Measurements from ENCODE around the gene C19orf81. TPM values are rescaled to one million over a fixed set of nuclear protein-coding genes. Genes with fewer than 3 reads are reported as not detected.

The C19orf81 gene
- total RNA-seq, 2 experiments from 2014 or later = 1.5 to 3.2 TPM

DNA sequence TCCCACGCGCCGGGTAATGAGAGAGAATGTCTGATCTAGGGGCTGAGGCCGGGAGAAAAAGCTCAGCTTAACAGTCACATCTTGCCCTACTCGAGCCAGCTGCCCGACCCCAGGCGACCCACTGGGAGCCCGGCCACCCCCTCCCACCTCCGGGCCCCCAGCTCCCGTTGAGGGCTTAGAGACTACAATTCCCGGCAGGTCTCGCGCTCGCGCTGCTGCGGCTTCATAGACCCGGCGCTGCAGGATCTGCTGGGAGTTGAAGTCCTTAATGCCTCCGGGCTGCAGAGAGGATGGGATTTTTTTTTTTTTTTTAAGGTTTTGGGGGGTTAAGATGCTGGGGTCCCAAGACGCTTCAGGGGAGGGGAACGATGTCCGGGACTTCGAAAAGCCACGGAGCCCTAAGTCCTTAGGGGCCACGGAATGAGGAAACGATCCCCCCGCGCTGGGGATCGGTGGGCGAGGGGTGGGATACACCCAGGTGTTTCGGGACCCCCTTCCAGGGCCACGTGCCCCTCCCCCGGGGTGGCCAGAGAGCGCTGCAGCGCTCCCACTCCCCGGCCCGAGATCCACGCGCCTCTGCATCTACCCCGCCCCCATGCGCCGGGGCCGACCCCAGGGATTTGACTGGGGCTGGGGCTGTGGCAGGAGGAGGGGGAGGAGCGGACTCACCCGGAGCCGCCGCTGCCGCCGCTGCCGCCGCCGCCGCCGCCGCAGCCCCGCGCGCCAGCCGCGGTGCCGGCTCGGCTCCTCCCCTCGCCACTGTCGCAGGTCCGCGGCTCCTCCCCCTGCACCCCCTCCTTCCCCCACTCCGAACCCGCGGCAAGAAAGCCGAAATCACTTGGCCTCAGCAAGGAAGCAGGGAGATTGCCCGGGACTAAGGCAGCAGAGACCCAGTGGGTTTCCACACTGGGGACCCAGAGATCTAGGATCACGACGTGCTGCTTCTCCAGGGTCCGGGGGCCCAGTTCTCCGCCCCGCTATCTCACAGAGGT is 9.8 kb upstream of the C19orf81 start, which contains the start of gene SYT3:
Gene SYT3 (minus strand): TSS at position 761 of the 992 bp plus-strand sequence. CDS start 2,470 bp downstream, outside the sequence.
- Mint-ChIP-seq H3K27ac (no peak within 1 kb of the TSS), H3K4me1 (ENCODE audit: low read depth) (no peaks in the 10 kb centered on the region), H3K27me3 (peaks cover 37% of the 10 kb centered on the region), H3K9me3 (peaks cover 7% of the 10 kb centered on the region), H3K4me3 (peak within 1 kb of the TSS; percentile 58), H3K36me3 (ENCODE audit: low read depth) (peaks cover 2% of the 10 kb centered on the region)
- POLR2A ChIA-PET = no interaction called here
- CTCF ChIA-PET = no interaction called here
- peak; percentile 52 for DNase-seq
- ATAC-seq = peak; percentile 88
- TF ChIP-seq, protein P1, sequence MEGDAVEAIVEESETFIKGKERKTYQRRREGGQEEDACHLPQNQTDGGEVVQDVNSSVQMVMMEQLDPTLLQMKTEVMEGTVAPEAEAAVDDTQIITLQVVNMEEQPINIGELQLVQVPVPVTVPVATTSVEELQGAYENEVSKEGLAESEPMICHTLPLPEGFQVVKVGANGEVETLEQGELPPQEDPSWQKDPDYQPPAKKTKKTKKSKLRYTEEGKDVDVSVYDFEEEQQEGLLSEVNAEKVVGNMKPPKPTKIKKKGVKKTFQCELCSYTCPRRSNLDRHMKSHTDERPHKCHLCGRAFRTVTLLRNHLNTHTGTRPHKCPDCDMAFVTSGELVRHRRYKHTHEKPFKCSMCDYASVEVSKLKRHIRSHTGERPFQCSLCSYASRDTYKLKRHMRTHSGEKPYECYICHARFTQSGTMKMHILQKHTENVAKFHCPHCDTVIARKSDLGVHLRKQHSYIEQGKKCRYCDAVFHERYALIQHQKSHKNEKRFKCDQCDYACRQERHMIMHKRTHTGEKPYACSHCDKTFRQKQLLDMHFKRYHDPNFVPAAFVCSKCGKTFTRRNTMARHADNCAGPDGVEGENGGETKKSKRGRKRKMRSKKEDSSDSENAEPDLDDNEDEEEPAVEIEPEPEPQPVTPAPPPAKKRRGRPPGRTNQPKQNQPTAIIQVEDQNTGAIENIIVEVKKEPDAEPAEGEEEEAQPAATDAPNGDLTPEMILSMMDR (IDR thresholded peaks at IDR 0.05) = no peak
- intact Hi-C loops (cut with micrococcal nuclease) = no loop called here

DNA sequence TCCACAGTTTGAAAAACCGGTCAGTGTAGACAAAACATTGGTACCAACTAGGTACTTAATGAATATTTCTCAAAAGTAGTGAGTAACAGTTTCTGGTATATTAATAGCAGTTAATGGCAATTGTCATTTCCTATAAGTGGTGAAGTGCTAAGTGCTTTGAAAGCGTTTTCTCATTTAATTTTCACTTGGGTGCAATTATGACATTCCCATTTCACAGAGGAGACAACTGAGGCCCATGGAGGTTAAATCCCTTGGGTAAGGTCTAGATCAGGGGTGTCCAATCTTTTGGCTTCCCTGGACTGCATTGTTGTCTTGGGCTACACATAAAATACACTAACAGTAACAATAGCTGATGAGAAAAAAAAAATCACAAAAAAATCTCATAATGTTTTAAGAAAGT is 8.9 kb upstream of the C19orf81 start:
- ATAC-seq (no peak), DNase-seq (no peak)
- Mint-ChIP-seq H3K27ac (no peak overlapping the region), H3K36me3 (ENCODE audit: low read depth) (no peaks in the 10 kb centered on the region), H3K27me3 (peaks cover 37% of the 10 kb centered on the region), H3K4me1 (ENCODE audit: low read depth) (no peaks in the 10 kb centered on the region), H3K9me3 (peaks cover 4% of the 10 kb centered on the region), H3K4me3 (no peak overlapping the region)
- TF ChIP-seq, protein P1 (IDR thresholded peaks at IDR 0.05) = no peak
- intact Hi-C loops (cut with micrococcal nuclease) = no loop called here
- CTCF ChIA-PET = no interaction called here
- POLR2A ChIA-PET = no interaction called here

DNA sequence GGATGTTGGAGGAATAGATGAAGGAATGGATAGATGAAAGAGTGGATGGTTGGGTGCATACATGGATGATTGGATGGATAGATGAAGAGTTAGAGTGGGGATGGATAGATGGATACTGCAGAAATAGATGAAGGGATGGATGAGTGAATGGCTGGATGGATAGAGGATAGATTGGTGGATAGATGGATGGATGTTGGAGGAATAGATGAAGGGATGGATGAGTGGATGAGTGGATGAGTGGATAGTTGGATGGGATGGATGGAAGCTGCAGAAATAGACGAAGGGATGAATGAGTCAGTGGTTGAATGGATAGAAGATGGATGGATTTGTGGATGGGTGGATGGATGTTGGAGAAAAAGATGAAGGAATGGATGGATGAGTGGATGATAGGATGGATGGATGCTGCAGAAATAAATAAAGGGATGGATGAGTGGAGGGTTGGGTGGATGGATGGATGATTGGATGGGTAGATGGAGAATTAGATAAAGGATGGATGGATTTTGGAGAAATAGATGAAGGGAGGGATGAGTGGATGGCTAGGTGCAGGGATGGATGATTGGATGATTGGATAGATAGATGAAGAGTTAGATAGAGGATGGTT is 4.8 kb upstream of the C19orf81 start:
- Mint-ChIP-seq H3K4me1 (ENCODE audit: low read depth) (no peaks in the 10 kb centered on the region), H3K36me3 (ENCODE audit: low read depth) (no peaks in the 10 kb centered on the region), H3K4me3 (no peak overlapping the region), H3K9me3 (no peaks in the 10 kb centered on the region), H3K27ac (no peak overlapping the region), H3K27me3 (peaks cover 20% of the 10 kb centered on the region)
- POLR2A ChIA-PET = no interaction called here
- CTCF ChIA-PET = no interaction called here
- DNase-seq (no peak), ATAC-seq (no peak)
- intact Hi-C loops (cut with micrococcal nuclease) = no loop called here
- TF ChIP-seq, protein P1 (IDR thresholded peaks at IDR 0.05) = no peak

DNA sequence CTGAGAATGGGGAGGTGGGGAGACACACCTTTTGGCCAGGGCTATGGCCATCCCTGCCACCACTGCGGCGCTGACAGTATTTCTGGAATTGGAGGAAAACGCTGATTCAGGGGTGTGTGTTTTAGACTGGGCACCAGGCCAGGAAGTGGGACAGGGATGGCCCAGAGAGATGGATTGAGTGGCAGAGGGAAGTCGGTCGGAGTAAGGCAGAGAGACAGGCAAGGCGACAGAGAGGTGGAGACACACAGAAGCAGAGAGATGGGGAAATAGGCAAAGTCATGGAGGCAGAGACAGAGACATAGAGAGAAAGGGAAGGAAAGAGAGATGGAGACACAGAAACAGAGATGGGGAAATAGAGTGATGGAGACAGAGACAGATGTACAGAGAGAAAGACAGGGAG is 4.1 kb upstream of the C19orf81 start:
- no peak for ATAC-seq
- ChIA-PET POLR2A (no interaction called here), CTCF (no interaction called here)
- Mint-ChIP-seq H3K4me1 (ENCODE audit: low read depth) (no peaks in the 10 kb centered on the region), H3K9me3 (no peaks in the 10 kb centered on the region), H3K4me3 (no peak overlapping the region), H3K36me3 (ENCODE audit: low read depth) (no peaks in the 10 kb centered on the region), H3K27ac (no peak overlapping the region), H3K27me3 (peaks cover 24% of the 10 kb centered on the region)
- DNase-seq = no peak
- intact Hi-C loops (cut with micrococcal nuclease) = no loop called here
- TF ChIP-seq, protein P1 (IDR thresholded peaks at IDR 0.05) = no peak

Measured in activated CD8-positive, alpha-beta T cell treated with anti-CD3 and anti-CD28 coated beads for 36 hours (primary cell).